HTR-8/SVneo (cell line): ENCODE measurements around the gene SELENOO.

Experiments used
- DNase-seq: peaks from one replicate; pipeline ENCODE4 v3.0.0; 2011; ENCODE audit warnings: low spot score, mixed read lengths; ENCODE audit not compliant: insufficient read length
- FAIRE-seq: peaks from 2 replicates; lab custom pipeline; 2011; peaks lifted over from hg19 to GRCh38; lab: Jason Lieb, UNC

SELENOO gene

DNA sequence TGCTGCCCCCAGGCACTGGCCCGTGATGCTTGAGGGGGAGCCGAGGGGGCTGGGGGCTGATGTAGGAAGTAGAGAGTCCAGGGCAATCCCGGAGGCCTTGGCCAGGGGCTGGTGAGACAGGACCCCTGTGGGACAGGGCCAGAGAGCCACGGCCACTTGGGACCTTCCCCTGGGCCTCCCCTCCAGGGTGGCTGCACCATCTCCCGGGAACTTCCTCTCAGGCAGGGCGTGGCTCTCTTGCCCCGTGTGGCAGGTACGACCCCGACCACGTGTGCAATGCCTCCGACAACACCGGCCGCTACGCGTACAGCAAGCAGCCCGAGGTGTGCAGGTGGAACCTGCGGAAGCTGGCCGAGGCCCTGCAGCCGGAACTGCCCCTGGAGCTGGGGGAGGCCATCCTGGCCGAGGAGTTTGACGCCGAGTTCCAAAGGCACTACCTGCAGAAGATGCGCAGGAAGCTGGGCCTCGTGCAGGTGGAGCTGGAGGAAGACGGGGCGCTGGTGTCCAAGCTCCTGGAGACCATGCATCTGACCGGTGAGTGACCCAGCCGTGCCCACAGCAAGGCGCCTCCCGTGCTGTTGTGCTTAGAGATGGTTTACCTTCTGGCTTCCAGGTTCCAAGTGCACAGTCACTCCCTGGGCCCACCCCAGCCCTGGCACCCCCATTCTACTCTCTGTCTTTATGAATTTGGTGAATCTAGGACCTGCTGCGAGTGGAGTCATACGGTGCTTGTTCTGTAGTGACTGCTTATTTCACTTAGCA is 9.7 kb downstream of the SELENOO start:
- FAIRE-seq (no peak), DNase-seq (no peak)

DNA sequence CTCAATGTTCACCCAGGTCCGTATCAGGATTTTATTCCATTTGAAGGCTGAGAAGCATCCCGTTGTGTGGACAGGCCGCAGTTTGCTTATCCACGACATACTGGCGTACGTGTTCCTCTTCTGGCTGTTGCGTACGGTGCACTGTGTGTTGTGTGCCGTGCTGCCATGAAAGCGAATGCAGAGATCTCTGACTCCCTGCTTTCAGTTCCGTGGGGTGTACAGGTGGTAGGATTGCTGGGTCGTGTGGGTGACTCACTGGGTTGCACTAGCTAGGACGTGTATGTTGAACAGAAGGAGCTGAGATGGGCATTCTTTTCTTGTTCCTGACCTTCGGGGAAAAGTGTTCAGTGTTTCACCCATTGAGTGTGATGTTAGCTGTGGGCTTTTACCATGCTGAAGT is 10.3 kb downstream of the SELENOO start:
- no peak for FAIRE-seq

GRCh38 chr22:50213263-50213662 is 12.5 kb downstream of the SELENOO start:
- no peak for FAIRE-seq
- no peak for DNase-seq

More for the DNA sequence above, 10.3 kb downstream of the SELENOO start:
- DNase-seq, result no peak

- DNase-seq (no peak), FAIRE-seq (no peak)
These were observed 14.7 kb downstream of the SELENOO start for GRCh38 chr22:50215297-50216054.

DNA sequence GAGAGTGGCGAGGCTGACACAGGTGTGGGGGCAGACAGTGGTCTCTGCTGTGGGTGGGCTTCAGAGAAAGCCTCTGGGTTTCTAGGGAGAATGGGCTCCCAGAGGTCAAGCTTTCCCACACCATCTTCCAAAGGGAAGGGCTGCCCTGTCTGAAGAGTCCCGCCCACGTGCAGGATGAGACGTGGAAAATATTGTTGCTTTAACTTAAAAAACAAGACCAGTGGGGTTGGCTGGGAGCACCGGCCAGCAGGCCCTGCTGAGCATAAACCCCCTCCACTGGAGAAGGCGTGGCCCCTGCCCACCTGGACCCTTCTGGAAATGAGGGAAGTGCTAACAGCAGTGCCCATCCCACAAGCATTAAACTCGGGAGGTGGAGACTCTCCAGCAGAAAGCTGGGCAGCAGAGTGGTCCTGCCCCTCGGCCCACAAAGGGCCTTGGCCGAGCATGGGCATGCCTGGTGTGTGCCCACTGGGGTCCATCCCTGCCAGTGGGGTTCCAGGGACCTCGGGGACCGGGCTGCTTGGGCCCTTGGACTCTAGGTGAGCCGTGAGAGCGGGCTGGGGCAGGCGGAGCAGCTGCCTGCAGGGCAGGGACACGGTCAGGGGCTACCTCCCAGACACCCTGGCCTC is 15.4 kb downstream of the SELENOO start:
- DNase-seq (no peak), FAIRE-seq (no peak)

GRCh38 chr22:50216684-50217520 is 16.1 kb downstream of the SELENOO start:
- no peak for FAIRE-seq
- DNase-seq, result no peak

GRCh38 chr22:50217543-50218152 is 16.8 kb downstream of the SELENOO start:
- FAIRE-seq (no peak), DNase-seq (no peak)

DNA sequence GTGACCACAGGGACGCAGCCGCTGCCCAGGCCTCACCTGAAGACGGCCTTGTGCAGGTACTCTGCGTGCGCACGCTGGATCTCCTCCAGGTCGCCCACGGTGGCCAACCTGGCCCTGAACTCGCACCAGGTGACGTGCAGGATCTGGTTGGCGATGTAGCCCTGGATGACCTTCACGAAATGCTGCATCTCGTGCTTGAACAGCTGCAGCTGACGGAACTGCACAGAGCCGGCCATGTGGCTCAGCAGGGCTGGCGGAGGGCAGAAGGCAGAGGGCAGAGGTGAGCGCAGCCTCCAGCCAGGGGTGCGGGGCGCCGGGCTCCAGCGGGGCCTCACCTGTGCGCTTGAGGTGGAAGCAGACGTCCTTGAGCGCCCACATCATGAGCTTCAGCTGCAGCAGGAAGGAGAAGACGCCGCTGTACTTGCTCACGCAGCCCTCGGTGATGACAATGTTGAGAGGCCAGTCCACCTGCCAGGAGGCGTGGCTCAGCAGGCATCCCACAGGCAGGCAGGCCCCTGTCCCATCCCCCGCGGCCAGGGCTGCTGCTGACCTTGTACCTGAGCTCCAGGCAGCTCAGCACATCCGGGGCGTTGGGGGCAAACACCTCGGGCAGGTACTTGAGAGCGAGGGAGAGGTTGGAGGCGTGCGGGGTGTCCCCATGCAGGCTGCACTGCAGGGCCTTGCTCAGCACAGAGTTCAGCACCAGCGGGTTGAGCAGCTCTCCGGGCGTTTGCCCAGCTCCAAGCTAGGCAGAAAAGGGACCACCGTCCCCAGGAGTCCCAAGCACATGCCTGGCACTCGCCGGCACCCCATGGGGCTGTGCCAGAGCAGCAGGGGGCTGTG is 17.6 kb downstream of the SELENOO start:
- no peak for DNase-seq
- no peak for FAIRE-seq

GRCh38 chr22:50218996-50219727 is 18.4 kb downstream of the SELENOO start:
- FAIRE-seq (no peak), DNase-seq (no peak)

GRCh38 chr22:50219800-50220602 is 19.2 kb downstream of the SELENOO start:
- no peak for DNase-seq
- FAIRE-seq, result no peak

DNA sequence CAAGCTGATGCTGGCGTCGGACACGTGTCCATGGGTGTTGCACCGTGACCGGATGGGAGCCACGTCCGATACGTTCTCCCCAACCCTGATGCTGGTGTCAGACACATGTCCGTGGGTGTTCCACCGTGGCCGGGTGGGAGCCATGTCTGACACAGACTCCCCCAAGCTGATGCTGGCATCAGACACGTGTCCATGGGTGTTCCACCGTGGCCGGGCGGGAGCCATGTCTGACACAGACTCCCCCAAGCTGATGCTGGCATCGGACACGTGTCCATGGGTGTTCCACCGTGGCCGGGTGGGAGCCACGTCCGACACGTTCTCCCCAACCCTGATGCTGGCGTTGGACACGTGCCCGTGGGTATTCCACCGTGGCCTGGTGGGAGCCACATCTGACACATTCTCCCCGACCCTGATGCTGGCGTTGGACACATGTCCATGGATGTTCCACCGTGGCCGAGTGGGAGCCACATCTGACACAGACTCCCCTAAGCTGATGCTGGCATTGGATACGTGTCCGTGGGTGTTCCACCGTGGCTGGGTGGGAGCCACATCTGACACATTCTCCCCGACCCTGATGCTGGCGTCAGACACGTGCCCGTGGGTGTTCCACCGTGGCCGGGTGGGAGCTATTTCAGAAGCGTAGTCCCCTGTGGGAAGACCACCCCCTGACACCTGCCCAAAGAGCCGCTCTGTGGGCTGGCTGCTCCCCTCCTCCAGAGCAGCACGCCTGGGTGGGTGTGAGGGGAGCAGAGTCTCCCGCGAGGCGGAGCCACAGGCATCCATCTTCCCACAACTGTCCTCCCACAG is 20.0 kb downstream of the SELENOO start:
- peak; percentile 33 for FAIRE-seq

GRCh38 chr22:50221410-50222300 is 20.8 kb downstream of the SELENOO start:
- no peak for DNase-seq
- FAIRE-seq, result no peak

More for the DNA sequence above, 20.0 kb downstream of the SELENOO start:
- no peak for DNase-seq

GRCh38 chr22:50222508-50222907 is 21.7 kb downstream of the SELENOO start:
- FAIRE-seq, result no peak
- DNase-seq, result no peak

DNA sequence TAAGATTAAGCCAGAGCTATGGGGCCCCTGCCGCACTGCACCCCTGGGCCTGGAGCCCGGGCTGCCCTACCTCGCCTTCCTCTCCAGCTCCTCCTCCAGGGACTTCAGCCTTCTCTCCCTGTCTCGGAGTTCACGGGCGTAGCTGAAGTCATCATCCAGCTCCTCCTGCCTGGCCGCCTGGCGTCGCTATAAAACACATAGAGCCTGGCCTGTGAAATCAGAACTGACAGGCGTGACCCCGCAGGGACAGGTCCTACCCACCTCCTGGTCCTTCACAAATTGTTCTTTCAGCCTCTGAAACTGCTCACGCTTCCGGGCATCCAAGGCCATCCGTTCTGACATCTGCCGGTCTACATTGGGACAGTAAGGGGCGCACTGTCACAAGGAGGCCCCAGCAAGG is 23.3 kb downstream of the SELENOO start:
- DNase-seq, result no peak
- no peak for FAIRE-seq

DNA sequence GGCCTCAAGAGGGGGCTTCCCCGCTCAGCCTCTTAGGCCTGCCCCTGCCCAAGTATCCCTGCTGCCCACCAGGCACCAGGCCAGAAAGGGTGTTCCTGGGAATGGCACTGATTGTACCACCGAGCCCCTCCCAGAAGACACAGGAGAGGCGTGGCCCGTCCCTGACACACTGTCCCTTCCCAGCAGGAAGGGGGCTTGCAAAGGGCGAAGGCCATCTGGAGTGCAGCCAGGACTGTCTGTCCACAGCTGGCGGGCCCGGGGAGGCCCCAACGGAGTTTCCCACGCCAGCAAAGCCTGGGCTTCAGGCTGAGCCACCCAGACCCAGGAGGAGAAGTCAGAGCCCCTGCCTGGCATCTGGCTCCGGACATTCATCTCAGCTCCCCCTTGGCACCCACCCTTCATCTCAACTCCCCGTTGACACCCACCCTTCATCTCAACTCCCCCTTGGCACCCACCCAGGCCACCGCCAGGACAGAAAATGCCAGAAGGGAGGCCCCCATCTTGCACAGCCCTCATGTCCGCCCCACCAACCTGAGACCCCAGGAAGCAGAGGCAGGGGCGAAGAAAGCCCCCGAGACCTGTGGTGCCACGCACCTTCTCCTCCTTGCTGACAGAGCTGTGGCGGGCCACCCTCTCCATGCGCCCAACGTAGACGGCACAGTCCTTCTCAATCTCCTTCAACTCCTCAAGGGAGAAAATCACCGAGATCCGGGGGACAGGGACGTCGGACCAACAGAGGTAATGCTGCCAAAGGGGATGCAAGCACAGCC is 24.6 kb downstream of the SELENOO start:
- no peak for FAIRE-seq
- DNase-seq, result no peak
